ENCODE measurements around the gene SDK1. TPM values are rescaled to one million over a fixed set of nuclear protein-coding genes. Genes with fewer than 3 reads are reported as not detected.

SDK1 gene
- total RNA-seq, 4 donors from 2014 or later, result 1.3 to 5.0 (median 2.0) TPM

- Histone ChIP-seq H3K4me3 (replicated peaks in 1 of 3) (no peak overlapping the region), H3K27me3 (no peaks in the 10 kb centered on the region), H3K9me3 (no peaks in the 10 kb centered on the region), H3K4me1 (no peaks in the 10 kb centered on the region), H3K27ac (no peak overlapping the region), H3K36me3 (no peaks in the 10 kb centered on the region)
- no peak for DNase-seq
- intact Hi-C loops (cut with DNase I), result loop anchor here (10.0 kb wide), 1 partner anchor 62 kb away; no protein-coding TSS in a partner anchor
- TF ChIP-seq POLR2A (IDR thresholded peaks at IDR 0.05) (no peak), CTCF (IDR thresholded peaks at IDR 0.05) (no peak)
- 87 to 90% methylated on average over 20 to 21 of the region's 21 CpGs for WGBS, 2 donors
These were observed 965.4 kb downstream of the SDK1 start for GRCh38 chr7:4266270-4267040.

- intact Hi-C loops (cut with DNase I), result loop anchor here (10.0 kb wide), 1 partner anchor 63 kb away; no protein-coding TSS in a partner anchor
- TF ChIP-seq CTCF (IDR thresholded peaks at IDR 0.05), result no peak
- TF ChIP-seq POLR2A (IDR thresholded peaks at IDR 0.05), result no peak
- Histone ChIP-seq H3K9me3 (no peaks in the 10 kb centered on the region), H3K4me3 (replicated peaks in 1 of 3) (no peak overlapping the region), H3K27me3 (no peaks in the 10 kb centered on the region), H3K36me3 (no peaks in the 10 kb centered on the region), H3K27ac (no peak overlapping the region), H3K4me1 (no peaks in the 10 kb centered on the region)
- 79 to 86% methylated on average over 21 of the region's 21 CpGs for WGBS, 2 donors
- DNase-seq, result no peak
These were observed 966.4 kb downstream of the SDK1 start for GRCh38 chr7:4267341-4268039.

- no peak overlapping the region for H3K27ac ChIP-seq
- H3K9me3 ChIP-seq, result no peaks in the 10 kb centered on the region
- no peaks in the 10 kb centered on the region for H3K4me1 ChIP-seq
- 67 to 70% methylated on average over 28 to 30 of the region's 34 CpGs for WGBS, 2 donors
- no peak overlapping the region for H3K4me3 ChIP-seq (replicated peaks in 1 of 3)
- no peak for DNase-seq
- TF ChIP-seq CTCF (IDR thresholded peaks at IDR 0.05) (no peak), POLR2A (IDR thresholded peaks at IDR 0.05) (no peak)
- H3K36me3 ChIP-seq, result no peaks in the 10 kb centered on the region
- intact Hi-C loops (cut with DNase I), result loop anchor here (10.0 kb wide), 1 partner anchor 64 kb away; no protein-coding TSS in a partner anchor
- H3K27me3 ChIP-seq, result no peaks in the 10 kb centered on the region
These were observed 967.3 kb downstream of the SDK1 start for GRCh38 chr7:4268040-4268965.

GRCh38 chr7:4269086-4269485 lies 968.0 kb downstream of the SDK1 start:
- intact Hi-C loops (cut with DNase I), result loop anchor here (10.0 kb wide), 1 partner anchor 64 kb away; no protein-coding TSS in a partner anchor
- no peak for DNase-seq
- 92 to 96% methylated on average over 6 to 8 of the region's 9 CpGs for WGBS, 2 donors
- no peaks in the 10 kb centered on the region for H3K36me3 ChIP-seq
- H3K4me3 ChIP-seq (replicated peaks in 1 of 3), result no peak overlapping the region
- no peak overlapping the region for H3K27ac ChIP-seq
- no peaks in the 10 kb centered on the region for H3K27me3 ChIP-seq
- no peaks in the 10 kb centered on the region for H3K9me3 ChIP-seq
- TF ChIP-seq CTCF (IDR thresholded peaks at IDR 0.05), result no peak
- TF ChIP-seq POLR2A (IDR thresholded peaks at IDR 0.05), result no peak
- H3K4me1 ChIP-seq, result no peaks in the 10 kb centered on the region
